CD4-positive, alpha-beta T cell treated with Interleukin-10 for 1 hour (primary cell): ENCODE measurements around the gene TNF.
"Not testable (repeated sequence)": the region's sequence is repeated elsewhere in the genome, so short reads cannot be mapped to it uniquely, and the experiment has no call there.

Experiments used
- DNase-seq: peaks from one replicate; pipeline ENCODE4 v3.0.0-alpha.2; 2020

TNF gene

GRCh38 chr6:31588871-31589650 is 13.7 kb downstream of the TNF start:
- no peak for DNase-seq

- DNase-seq = not testable (repeated sequence)
Measured at GRCh38 chr6:31590691-31591090, 15.3 kb downstream of the TNF start.

- no peak for DNase-seq
Measured at GRCh38 chr6:31592396-31592771, 17.0 kb downstream of the TNF start.

GRCh38 chr6:31597006-31597405 is 21.6 kb downstream of the TNF start:
- DNase-seq = peak; percentile 84

GRCh38 chr6:31607317-31607716 is 32.0 kb downstream of the TNF start:
- no peak for DNase-seq

GRCh38 chr6:31609519-31610406 is 34.4 kb downstream of the TNF start:
- DNase-seq = no peak

GRCh38 chr6:31610968-31611367 is 35.6 kb downstream of the TNF start:
- DNase-seq = no peak

- no peak for DNase-seq
Measured at GRCh38 chr6:31614075-31614619, 38.8 kb downstream of the TNF start.

GRCh38 chr6:31614684-31615578 is 39.6 kb downstream of the TNF start, which contains the start of gene AIF1:
TSS of gene AIF1 (plus strand) at chr6:31615234. CDS start at chr6:31615330, 96 bp downstream.
- no peak for DNase-seq

GRCh38 chr6:31615748-31616147 is 40.4 kb downstream of the TNF start:
- no peak for DNase-seq

GRCh38 chr6:31617010-31617409 is 41.6 kb downstream of the TNF start:
- DNase-seq = no peak

- peak; percentile 98 for DNase-seq
Measured at GRCh38 chr6:31619805-31620585, 44.6 kb downstream of the TNF start.

- DNase-seq = no peak
Measured at GRCh38 chr6:31620586-31621319, 45.4 kb downstream of the TNF start, which contains the start of gene PRRC2A. TSS of gene PRRC2A (plus strand) at chr6:31620715. CDS start at chr6:31622790, 2,075 bp downstream.

- no peak for DNase-seq
Measured at GRCh38 chr6:31621320-31621939, 46.1 kb downstream of the TNF start.

GRCh38 chr6:31621991-31622390 is 46.6 kb downstream of the TNF start:
- DNase-seq = no peak

- DNase-seq = no peak
Measured at GRCh38 chr6:31622684-31623091, 47.3 kb downstream of the TNF start.

- DNase-seq = no peak
Measured at GRCh38 chr6:31624070-31624469, 48.7 kb downstream of the TNF start.

GRCh38 chr6:31626952-31627351 is 51.6 kb downstream of the TNF start:
- DNase-seq = no peak

- no peak for DNase-seq
Measured at GRCh38 chr6:31627690-31628287, 52.4 kb downstream of the TNF start.
